ENCODE results near the gene NFE2L3. TPM values are rescaled to one million over a fixed set of nuclear protein-coding genes. Genes with fewer than 3 reads are reported as not detected.
"Not testable (repeated sequence)": the region's sequence is repeated elsewhere in the genome, so short reads cannot be mapped to it uniquely, and the experiment has no call there.

The NFE2L3 gene
- total RNA-seq, 2 experiments from 2014 or later = 19.9 to 23.8 TPM

DNA sequence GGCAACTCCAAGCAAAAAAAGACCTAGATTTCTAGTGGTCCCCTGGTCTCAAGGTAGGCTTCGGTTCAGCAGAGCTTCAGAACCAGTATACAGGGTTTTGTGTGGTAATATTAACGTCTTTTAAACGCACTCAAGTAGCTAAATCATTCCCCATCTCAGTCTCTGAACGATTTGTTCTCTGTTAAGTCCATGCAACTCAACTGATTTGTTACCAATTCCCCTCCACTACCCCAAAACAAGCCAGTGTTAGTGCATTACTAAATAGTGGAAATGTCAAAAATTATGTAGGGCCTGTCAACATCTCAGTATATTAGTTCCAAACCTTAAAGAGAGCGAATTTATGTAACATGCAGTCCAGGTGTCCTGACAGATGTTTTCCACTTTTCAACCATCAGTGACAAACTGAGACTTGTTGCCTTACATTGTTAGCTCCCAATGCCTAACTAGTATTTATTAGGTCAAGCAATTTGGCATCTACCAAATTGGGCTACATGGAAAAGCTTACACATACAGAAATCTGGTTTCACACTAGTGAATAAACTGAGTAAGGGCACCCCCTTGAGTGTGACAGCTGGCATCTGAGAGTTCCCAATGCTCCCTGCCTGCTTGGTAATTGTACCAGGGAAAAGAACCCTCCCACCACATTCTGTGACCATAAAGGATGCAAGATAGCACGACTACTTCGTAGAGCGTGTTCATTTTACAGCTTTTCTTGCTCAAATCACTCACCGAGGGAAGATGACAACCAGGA, 36.4 kb downstream of the NFE2L3 start:
- DNase-seq (no peak), ATAC-seq (peak; percentile 12)
- H3K4me1 Mint-ChIP-seq = peaks cover 76% of the 10 kb centered on the region
- no peaks in the 10 kb centered on the region for H3K9me3 Mint-ChIP-seq (ENCODE audit: low read depth)
- H3K27ac Mint-ChIP-seq = peak overlapping the region; percentile 77
- H3K36me3 Mint-ChIP-seq (ENCODE audit: low read depth) = peaks cover 84% of the 10 kb centered on the region
- intact Hi-C loops (cut with DNase I, micrococcal nuclease) = loop anchor here (1.0 to 5.0 kb wide), 4 partner anchors 8 to 296 kb away; no protein-coding TSS in a partner anchor
- POLR2A ChIA-PET = interaction anchor here (0.6 to 3.4 kb wide), 15 partner anchors 9 to 106 kb away, joined by 3 to 68 read pairs (median 7); partner anchors contain the start of genes CBX3, HNRNPA2B1 and NFE2L3
- H3K4me3 Mint-ChIP-seq = no peak overlapping the region
- no peaks in the 10 kb centered on the region for H3K27me3 Mint-ChIP-seq
- CTCF ChIA-PET = interaction anchor here (0.6 to 3.8 kb wide), 14 partner anchors 8 to 296 kb away, joined by 3 to 30 read pairs (median 6); partner anchors contain the start of gene NFE2L3

DNA sequence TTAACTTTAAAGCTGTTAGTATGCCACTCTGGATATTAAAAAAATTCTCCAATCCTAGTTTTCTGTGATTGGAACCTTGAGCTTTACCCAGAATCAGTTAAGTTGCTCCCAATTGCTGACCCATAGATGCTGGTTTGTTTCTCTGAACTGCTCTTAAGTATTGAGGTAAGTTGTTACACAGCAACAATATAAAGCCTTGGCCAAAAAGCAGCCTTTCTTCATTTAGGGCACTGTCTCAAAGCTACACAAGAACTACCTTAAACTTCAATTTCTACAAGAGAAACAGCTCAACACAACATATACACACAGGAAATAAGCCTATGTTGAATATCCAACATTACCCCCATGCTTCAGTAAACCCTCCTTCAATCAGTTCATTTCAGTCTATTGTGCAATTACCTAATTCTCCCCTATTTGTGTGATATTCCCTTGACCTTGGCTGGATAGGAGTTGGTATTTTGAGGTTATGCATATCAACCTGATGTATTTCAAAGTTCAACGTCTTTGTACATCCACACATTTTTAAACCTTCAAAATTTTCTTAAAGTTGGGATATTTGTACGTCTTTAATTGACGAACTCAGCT, 37.1 kb downstream of the NFE2L3 start:
- Mint-ChIP-seq H3K9me3 (ENCODE audit: low read depth) (no peaks in the 10 kb centered on the region), H3K4me3 (peak overlapping the region; percentile 18), H3K27ac (peak overlapping the region; percentile 77), H3K4me1 (peaks cover 80% of the 10 kb centered on the region), H3K36me3 (ENCODE audit: low read depth) (peaks cover 85% of the 10 kb centered on the region), H3K27me3 (no peaks in the 10 kb centered on the region)
- peak; percentile 3 for ATAC-seq
- ChIA-PET POLR2A (interaction anchor here (0.5 to 3.4 kb wide), 14 partner anchors 9 to 170 kb away, joined by 3 to 68 read pairs (median 12); partner anchors contain the start of genes CBX3, HNRNPA2B1 and NFE2L3), CTCF (interaction anchor here (0.6 to 3.8 kb wide), 13 partner anchors 9 to 296 kb away, joined by 3 to 30 read pairs (median 5); no protein-coding TSS in a partner anchor)
- intact Hi-C loops (cut with DNase I, micrococcal nuclease) = loop anchor here (1.0 to 5.0 kb wide), 4 partner anchors 7 to 297 kb away; no protein-coding TSS in a partner anchor
- no peak for DNase-seq

DNA sequence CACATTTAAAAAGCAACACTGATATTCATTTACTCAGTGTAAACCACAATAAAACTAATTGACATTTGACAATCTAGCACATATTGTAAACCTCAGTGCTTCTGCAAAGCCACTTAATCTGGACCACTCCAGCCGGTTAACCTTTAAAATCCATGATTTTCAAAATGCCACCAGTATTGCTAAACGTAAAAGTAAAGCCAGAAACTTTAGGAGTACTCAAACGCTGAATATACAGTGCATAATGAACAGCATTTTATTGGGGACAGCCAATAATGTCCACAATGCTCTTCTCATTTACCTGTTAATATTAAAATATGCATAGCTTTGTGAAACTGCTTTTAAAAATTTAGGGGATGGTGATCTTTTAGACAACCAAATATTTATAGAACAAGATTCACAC, 37.7 kb downstream of the NFE2L3 start:
- Mint-ChIP-seq H3K4me1 (peaks cover 87% of the 10 kb centered on the region), H3K36me3 (ENCODE audit: low read depth) (peaks cover 85% of the 10 kb centered on the region), H3K27me3 (no peaks in the 10 kb centered on the region), H3K27ac (peak overlapping the region; percentile 77), H3K4me3 (peak overlapping the region; percentile 18), H3K9me3 (ENCODE audit: low read depth) (no peaks in the 10 kb centered on the region)
- ATAC-seq (no peak), DNase-seq (no peak)
- ChIA-PET POLR2A (interaction anchor here (0.5 to 3.4 kb wide), 8 partner anchors 9 to 169 kb away, joined by 5 to 68 read pairs (median 19); partner anchors contain the start of genes HNRNPA2B1 and NFE2L3), CTCF (interaction anchor here (1.0 to 3.8 kb wide), 8 partner anchors 8 to 297 kb away, joined by 3 to 30 read pairs (median 6); no protein-coding TSS in a partner anchor)
- intact Hi-C loops (cut with DNase I, micrococcal nuclease) = loop anchor here (2.0 to 5.0 kb wide), 2 partner anchors 99 to 297 kb away; no protein-coding TSS in a partner anchor

DNA sequence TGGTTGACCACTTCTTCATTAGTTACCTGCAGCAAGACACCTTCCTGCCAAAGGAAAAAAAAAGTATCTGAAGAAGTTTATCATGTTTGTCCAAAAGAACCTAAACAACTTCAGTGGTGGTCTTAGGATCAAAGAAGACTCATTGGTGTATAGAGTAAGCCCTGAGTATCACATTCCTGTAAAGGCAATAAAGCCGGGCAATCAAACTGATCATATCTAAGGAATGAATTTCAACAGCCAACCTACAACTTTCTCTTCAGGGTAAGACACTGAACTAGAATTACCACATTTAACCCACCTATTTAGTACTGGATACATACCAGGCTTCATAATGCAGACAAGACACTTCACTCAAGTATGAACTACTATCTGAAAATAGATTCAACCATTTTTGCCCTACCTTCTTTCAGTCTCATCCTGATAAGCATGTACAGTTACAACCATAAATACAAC, 38.4 kb downstream of the NFE2L3 start:
- Mint-ChIP-seq H3K36me3 (ENCODE audit: low read depth) (peaks cover 84% of the 10 kb centered on the region), H3K27me3 (no peaks in the 10 kb centered on the region), H3K27ac (peak overlapping the region; percentile 52), H3K4me1 (peaks cover 86% of the 10 kb centered on the region), H3K4me3 (no peak overlapping the region), H3K9me3 (ENCODE audit: low read depth) (no peaks in the 10 kb centered on the region)
- DNase-seq = no peak
- CTCF ChIA-PET = interaction anchor here (2.5 to 3.8 kb wide), 3 partner anchors 98 to 100 kb away, joined by 9 to 30 read pairs (median 21); no protein-coding TSS in a partner anchor
- ATAC-seq = no peak
- intact Hi-C loops (cut with DNase I, micrococcal nuclease) = no loop called here
- POLR2A ChIA-PET = interaction anchor here (1.8 to 3.4 kb wide), 4 partner anchors 8 to 98 kb away, joined by 10 to 68 read pairs (median 18); partner anchors contain the start of genes CBX3, HNRNPA2B1 and NFE2L3

DNA sequence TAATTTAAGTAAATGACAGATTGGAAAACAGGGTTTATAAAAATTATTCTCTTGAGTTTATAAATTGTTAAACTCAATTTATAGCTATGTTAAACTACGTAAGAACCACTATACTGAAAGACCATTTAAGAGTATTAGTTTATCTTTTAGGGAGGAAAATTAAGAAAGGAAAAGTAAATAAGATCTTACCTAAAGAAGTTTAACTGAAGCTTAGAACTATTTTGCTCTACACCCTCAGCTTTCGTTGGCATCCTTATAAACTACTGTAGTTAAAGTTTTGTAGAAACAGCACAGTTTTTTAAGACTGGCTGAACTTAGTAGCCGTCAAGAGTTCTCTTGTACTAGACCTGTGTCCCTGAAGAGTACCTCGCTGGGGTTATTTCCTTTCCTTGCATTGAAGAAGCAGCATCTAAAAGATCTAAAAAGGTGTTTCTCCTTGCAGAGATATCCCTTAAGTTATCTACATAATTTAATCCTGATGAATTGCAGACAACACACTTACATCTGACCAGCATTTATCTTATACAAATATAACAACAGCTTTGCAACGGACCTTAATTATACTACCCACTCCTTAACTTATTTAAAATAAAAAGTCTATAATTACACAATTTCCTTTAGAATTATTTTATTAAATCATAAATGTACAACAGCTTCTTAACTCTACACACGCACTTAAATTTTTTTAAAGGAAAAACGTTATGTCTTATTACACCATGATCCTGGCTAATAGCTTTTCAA, 39.4 kb downstream of the NFE2L3 start:
- intact Hi-C loops (cut with DNase I, micrococcal nuclease) = no loop called here
- H3K4me3 Mint-ChIP-seq = peak overlapping the region; percentile 33
- peaks cover 87% of the 10 kb centered on the region for H3K4me1 Mint-ChIP-seq
- no peaks in the 10 kb centered on the region for H3K9me3 Mint-ChIP-seq (ENCODE audit: low read depth)
- peak overlapping the region; percentile 88 for H3K27ac Mint-ChIP-seq
- ChIA-PET CTCF (interaction anchor here (0.7 to 3.0 kb wide), 10 partner anchors 8 to 299 kb away, joined by 3 to 21 read pairs (median 4); no protein-coding TSS in a partner anchor), POLR2A (interaction anchor here (0.8 to 2.8 kb wide), 6 partner anchors 10 to 186 kb away, joined by 5 to 19 read pairs (median 8); partner anchors contain the start of genes CBX3, HNRNPA2B1 and NFE2L3)
- peaks cover 86% of the 10 kb centered on the region for H3K36me3 Mint-ChIP-seq (ENCODE audit: low read depth)
- ATAC-seq (no peak), DNase-seq (no peak)
- no peaks in the 10 kb centered on the region for H3K27me3 Mint-ChIP-seq

DNA sequence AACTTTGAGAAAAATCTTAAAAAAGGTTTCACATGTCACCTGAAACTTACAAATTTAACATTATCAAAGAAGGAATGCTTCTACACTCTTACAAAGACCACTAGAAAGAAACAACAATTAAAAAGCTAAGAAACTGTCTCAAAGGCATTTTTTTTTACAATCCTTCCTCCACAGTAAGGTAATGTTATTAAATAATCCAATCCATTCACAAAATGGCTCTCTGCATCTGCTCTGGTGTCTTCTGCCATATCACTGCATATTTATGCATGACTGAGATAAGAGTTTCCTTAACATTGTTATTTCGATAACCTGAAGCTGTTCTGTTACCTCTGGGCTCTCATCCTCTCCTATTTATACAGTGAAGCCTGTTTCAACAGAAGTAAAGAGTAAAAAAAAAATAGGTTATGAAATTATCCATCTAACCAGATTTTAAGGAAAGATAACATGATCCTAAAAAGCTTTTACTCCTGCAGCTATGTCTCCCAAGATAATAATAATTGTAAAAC, 40.0 kb downstream of the NFE2L3 start:
- POLR2A ChIA-PET = interaction anchor here (0.6 to 2.8 kb wide), 12 partner anchors 9 to 299 kb away, joined by 3 to 19 read pairs (median 6); partner anchors contain the start of genes CBX3, HNRNPA2B1 and NFE2L3
- Mint-ChIP-seq H3K36me3 (ENCODE audit: low read depth) (peaks cover 86% of the 10 kb centered on the region), H3K9me3 (ENCODE audit: low read depth) (no peaks in the 10 kb centered on the region), H3K4me3 (peak overlapping the region; percentile 32), H3K4me1 (peaks cover 87% of the 10 kb centered on the region), H3K27ac (peak overlapping the region; percentile 88), H3K27me3 (no peaks in the 10 kb centered on the region)
- CTCF ChIA-PET = interaction anchor here (0.6 to 3.0 kb wide), 12 partner anchors 8 to 299 kb away, joined by 3 to 21 read pairs (median 4); no protein-coding TSS in a partner anchor
- intact Hi-C loops (cut with DNase I, micrococcal nuclease) = no loop called here
- no peak for ATAC-seq
- no peak for DNase-seq

DNA sequence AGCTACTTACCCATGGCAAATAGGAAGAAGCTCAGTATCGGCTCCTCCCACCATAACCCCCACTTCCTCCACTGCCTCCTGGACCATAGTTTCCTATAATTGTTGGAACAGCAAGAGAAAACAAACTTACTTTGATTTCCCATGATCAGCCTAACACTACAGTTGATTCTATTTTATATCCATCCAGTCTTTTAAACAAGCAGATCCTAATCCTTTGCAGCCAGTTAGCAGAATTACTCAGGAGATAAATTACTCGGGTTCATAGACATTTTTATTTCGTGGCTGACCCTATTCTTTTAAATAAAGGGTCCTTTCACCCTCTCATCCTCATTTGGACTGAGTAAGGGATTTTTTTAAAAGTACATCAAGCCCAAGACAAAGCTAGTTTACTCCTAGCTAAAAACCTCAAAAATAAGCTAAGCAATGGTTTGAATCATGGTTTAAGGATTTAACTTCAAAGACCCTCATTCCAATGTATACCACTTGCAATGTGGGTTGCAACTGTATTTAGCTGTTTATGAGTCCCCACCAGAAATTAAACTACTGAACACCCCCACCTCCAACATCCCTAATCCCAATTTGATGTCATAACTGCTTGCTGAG, 40.6 kb downstream of the NFE2L3 start:
- intact Hi-C loops (cut with DNase I, micrococcal nuclease) = no loop called here
- POLR2A ChIA-PET = interaction anchor here (0.6 to 2.8 kb wide), 13 partner anchors 9 to 300 kb away, joined by 3 to 19 read pairs (median 7); partner anchors contain the start of genes CBX3, HNRNPA2B1 and NFE2L3

DNA sequence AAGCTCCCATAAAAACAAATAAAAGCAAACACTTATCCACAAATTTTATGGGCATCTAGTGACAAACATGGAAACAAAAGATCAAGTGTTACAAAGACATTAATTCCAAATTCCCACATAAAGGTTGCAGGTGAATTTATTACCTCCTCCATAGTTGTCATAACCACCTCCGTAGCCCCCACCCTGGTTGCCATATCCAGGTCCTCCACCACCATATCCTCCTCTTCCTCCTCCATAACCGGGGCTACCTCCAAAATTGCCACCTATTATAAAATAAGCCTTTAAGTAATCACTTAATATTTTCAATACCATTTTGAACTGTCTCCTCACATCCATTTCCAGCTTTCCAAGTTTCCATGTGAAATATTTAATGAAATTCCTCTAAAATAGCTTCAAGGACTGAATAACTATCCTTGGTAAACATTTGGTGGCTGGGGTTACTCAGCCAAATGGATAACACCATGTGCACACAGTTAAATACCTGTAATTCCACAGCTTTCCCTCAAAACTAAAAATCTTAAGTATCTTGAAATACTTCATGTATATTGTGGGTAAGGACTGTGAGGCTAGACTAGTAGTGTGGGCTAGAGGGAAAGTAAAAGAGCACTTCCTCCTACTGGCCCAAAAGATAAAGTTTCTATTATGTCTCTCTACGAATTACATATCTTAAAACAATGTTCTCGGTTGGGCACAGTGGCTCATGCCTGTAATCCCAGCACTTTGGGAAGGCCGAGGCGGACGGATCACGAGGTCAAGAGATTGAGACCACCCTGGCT, 41.6 kb downstream of the NFE2L3 start:
- ChIA-PET CTCF (interaction anchor here (0.5 to 3.0 kb wide), 6 partner anchors 13 to 1641 kb away, joined by 3 to 21 read pairs (median 3); partner anchors contain the start of gene NFE2L3), POLR2A (interaction anchor here (0.5 to 2.7 kb wide), 8 partner anchors 36 to 115 kb away, joined by 3 to 14 read pairs (median 5); partner anchors contain the start of gene NFE2L3)
- peak overlapping the region; percentile 88 for H3K27ac Mint-ChIP-seq
- H3K4me3 Mint-ChIP-seq = peak overlapping the region; percentile 100
- intact Hi-C loops (cut with DNase I, micrococcal nuclease) = no loop called here
- peaks cover 76% of the 10 kb centered on the region for H3K4me1 Mint-ChIP-seq
- no peak for DNase-seq
- H3K27me3 Mint-ChIP-seq = no peaks in the 10 kb centered on the region
- ATAC-seq = no peak
- H3K36me3 Mint-ChIP-seq (ENCODE audit: low read depth) = peaks cover 93% of the 10 kb centered on the region
- no peaks in the 10 kb centered on the region for H3K9me3 Mint-ChIP-seq (ENCODE audit: low read depth)

More for the DNA sequence above, 40.6 kb downstream of the NFE2L3 start:
- ATAC-seq = no peak
- CTCF ChIA-PET = interaction anchor here (0.6 to 3.0 kb wide), 10 partner anchors 12 to 300 kb away, joined by 3 to 21 read pairs (median 4); no protein-coding TSS in a partner anchor
- Mint-ChIP-seq H3K4me3 (peak overlapping the region; percentile 32), H3K36me3 (ENCODE audit: low read depth) (peaks cover 90% of the 10 kb centered on the region), H3K27ac (peak overlapping the region; percentile 88), H3K9me3 (ENCODE audit: low read depth) (no peaks in the 10 kb centered on the region), H3K27me3 (no peaks in the 10 kb centered on the region), H3K4me1 (peaks cover 85% of the 10 kb centered on the region)
- no peak for DNase-seq

DNA sequence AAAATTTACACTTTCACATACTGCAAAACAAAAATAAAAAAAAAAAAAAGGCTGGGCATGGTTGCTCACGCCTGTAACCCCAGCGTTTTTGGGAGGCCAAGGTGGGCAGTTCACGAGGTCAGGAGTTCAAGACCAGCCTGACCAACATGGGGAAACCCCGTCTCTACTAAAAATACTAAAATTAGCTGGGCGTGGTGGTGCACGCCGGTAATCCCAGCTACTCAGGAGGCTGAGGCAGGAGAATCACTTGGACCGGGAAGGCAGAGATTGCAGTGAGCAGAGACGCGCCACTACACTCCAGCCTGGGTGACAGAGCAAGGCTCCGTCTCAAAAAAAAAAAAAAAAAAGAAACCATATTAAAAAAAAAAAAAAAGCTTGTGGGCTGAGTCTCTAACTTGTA, 42.8 kb downstream of the NFE2L3 start:
- peaks cover 67% of the 10 kb centered on the region for H3K4me1 Mint-ChIP-seq
- intact Hi-C loops (cut with DNase I, micrococcal nuclease); ATAC-seq; H3K27me3 Mint-ChIP-seq; CTCF ChIA-PET; H3K9me3 Mint-ChIP-seq (ENCODE audit: low read depth); DNase-seq: not testable (repeated sequence)
- H3K27ac Mint-ChIP-seq = peak overlapping the region; percentile 88
- POLR2A ChIA-PET = interaction anchor here (0.6 to 2.7 kb wide), 6 partner anchors 8 to 176 kb away, joined by 3 to 14 read pairs (median 4); partner anchors contain the start of gene NFE2L3
- H3K4me3 Mint-ChIP-seq = peak overlapping the region; percentile 100
- H3K36me3 Mint-ChIP-seq (ENCODE audit: low read depth) = peaks cover 94% of the 10 kb centered on the region

Data from activated CD4-positive, alpha-beta T cell treated with anti-CD3 and anti-CD28 coated beads for 36 hours (primary cell).